Measurements from ENCODE around the gene CTNND2.

CTNND2 gene

GRCh38 chr5:11584017-11584416 is 320.2 kb downstream of the CTNND2 start:
- DNase-seq: no peak

- no peak for DNase-seq
Observed at GRCh38 chr5:11579351-11579750, 324.9 kb downstream of the CTNND2 start.

- no peak for DNase-seq
Observed at GRCh38 chr5:11574787-11575186, 329.5 kb downstream of the CTNND2 start.

GRCh38 chr5:11573140-11573992 is 330.9 kb downstream of the CTNND2 start:
- no peak for DNase-seq

GRCh38 chr5:11564706-11565105 is 339.5 kb downstream of the CTNND2 start:
- no peak for DNase-seq

- no peak for DNase-seq
Observed at GRCh38 chr5:11563822-11564221, 340.4 kb downstream of the CTNND2 start.

- DNase-seq: no peak
Observed at GRCh38 chr5:11560915-11561697, 343.1 kb downstream of the CTNND2 start.

- DNase-seq: no peak
Observed at GRCh38 chr5:11557063-11557462, 347.2 kb downstream of the CTNND2 start.

GRCh38 chr5:11555171-11555570 is 349.1 kb downstream of the CTNND2 start:
- no peak for DNase-seq

GRCh38 chr5:11547730-11548129 is 356.5 kb downstream of the CTNND2 start:
- no peak for DNase-seq

GRCh38 chr5:11547140-11547539 is 357.1 kb downstream of the CTNND2 start:
- DNase-seq: no peak

- no peak for DNase-seq
Observed at GRCh38 chr5:11540112-11540511, 364.1 kb downstream of the CTNND2 start.

GRCh38 chr5:11531811-11532555 is 372.3 kb downstream of the CTNND2 start:
- DNase-seq: no peak

GRCh38 chr5:11528720-11529119 is 375.5 kb downstream of the CTNND2 start:
- DNase-seq: no peak

- no peak for DNase-seq
Observed at GRCh38 chr5:11527652-11528349, 376.4 kb downstream of the CTNND2 start.

- no peak for DNase-seq
Observed at GRCh38 chr5:11525020-11525419, 379.2 kb downstream of the CTNND2 start.

GRCh38 chr5:11524188-11524587 is 380.1 kb downstream of the CTNND2 start:
- no peak for DNase-seq

- no peak for DNase-seq
Observed at GRCh38 chr5:11522796-11523195, 381.4 kb downstream of the CTNND2 start.

GRCh38 chr5:11520241-11520930 is 383.9 kb downstream of the CTNND2 start:
- DNase-seq: no peak

- no peak for DNase-seq
Observed at GRCh38 chr5:11519236-11519635, 385.0 kb downstream of the CTNND2 start.

GRCh38 chr5:11518676-11519075 is 385.6 kb downstream of the CTNND2 start:
- no peak for DNase-seq
